ENCODE data around the gene ARHGAP33. TPM values are rescaled to one million over a fixed set of nuclear protein-coding genes. Genes with fewer than 3 reads are reported as not detected.

The ARHGAP33 gene
- polyA plus RNA-seq, 1 donor (not counting 4 experiments of a cell fraction or from before 2014, with no cell fraction given) = 0.49 TPM

GRCh38 chr19:35813043-35813890 is 37.9 kb downstream of the ARHGAP33 start:
- no peaks in the 10 kb centered on the region for H3K27me3 ChIP-seq (ENCODE audit: control insufficient read depth, extremely low read depth, insufficient read depth, low read length)
- no peak for DNase-seq (ENCODE audit: low read depth, low spot score)

DNA sequence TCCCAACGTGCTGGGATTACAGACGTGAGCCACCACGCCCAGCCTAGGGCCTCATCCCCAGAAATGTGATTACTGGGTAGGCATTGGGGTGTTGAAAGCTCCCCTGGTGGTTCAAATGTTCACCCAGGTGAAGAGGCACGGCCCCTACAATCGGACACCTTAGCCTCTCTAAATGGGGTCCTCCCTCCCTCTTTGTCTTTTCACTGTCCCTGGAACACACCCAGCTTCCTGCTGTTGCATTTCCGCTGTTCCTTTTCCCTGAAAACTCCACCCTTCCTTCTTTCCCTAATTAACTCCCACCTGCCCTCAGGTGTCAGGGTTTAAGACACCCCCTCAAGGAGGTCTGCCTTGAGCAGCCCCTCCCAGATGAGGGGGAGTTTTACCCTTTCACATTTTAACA is 40.9 kb downstream of the ARHGAP33 start:
- no peaks in the 10 kb centered on the region for H3K27me3 ChIP-seq (ENCODE audit: control insufficient read depth, extremely low read depth, insufficient read depth, low read length)
- H3K27ac ChIP-seq (ENCODE audit: control insufficient read depth, insufficient read depth, low read length) = no peak overlapping the region
- no peaks in the 10 kb centered on the region for H3K9me1 ChIP-seq (ENCODE audit: control insufficient read depth, extremely low read depth, insufficient read depth, low read length)
- no peak overlapping the region for H3K4me3 ChIP-seq (ENCODE audit: control insufficient read depth in 2 of 3, extremely low read depth in 1 of 3, insufficient read depth in 2 of 3, low read depth in 1 of 3, low read length in 3 of 3)
- DNase-seq (ENCODE audit: low read depth, low spot score) (no peak), FAIRE-seq (no peak)
- no peaks in the 10 kb centered on the region for H4K20me1 ChIP-seq (ENCODE audit: control insufficient read depth, extremely low read depth, insufficient read depth, low read length)
- H3K79me2 ChIP-seq (ENCODE audit: control insufficient read depth, insufficient read depth, low read length) = no peaks in the 10 kb centered on the region
- no peak overlapping the region for H2AFZ ChIP-seq (ENCODE audit: control insufficient read depth, low read length)
- H3K36me3 ChIP-seq (ENCODE audit: control insufficient read depth in 2 of 2, extremely low read depth in 1 of 2, insufficient read depth in 2 of 2, low read length in 2 of 2) = no peaks in the 10 kb centered on the region
- dilution Hi-C loops (cut with MboI; ENCODE audit: extremely low pct_ligation_motif_present, low sequenced_read_pairs) = no loop called here
- no peaks in the 10 kb centered on the region for H3K9me3 ChIP-seq (ENCODE audit: control insufficient read depth, low read depth, low read length)
- H3K4me1 ChIP-seq (ENCODE audit: control insufficient read depth, extremely low read depth, insufficient read depth, low read length) = no peaks in the 10 kb centered on the region
- no peak overlapping the region for H3K4me2 ChIP-seq (ENCODE audit: control insufficient read depth, extremely low read depth, insufficient read depth, low read depth, low read length)
- no peak overlapping the region for H3K9ac ChIP-seq (ENCODE audit: control insufficient read depth, extremely low read depth, insufficient read depth, low read length)
- no peak for TF ChIP-seq EZH2 (IDR thresholded peaks at IDR 0.05; ENCODE audit: low read length)
- TF ChIP-seq, protein P1, sequence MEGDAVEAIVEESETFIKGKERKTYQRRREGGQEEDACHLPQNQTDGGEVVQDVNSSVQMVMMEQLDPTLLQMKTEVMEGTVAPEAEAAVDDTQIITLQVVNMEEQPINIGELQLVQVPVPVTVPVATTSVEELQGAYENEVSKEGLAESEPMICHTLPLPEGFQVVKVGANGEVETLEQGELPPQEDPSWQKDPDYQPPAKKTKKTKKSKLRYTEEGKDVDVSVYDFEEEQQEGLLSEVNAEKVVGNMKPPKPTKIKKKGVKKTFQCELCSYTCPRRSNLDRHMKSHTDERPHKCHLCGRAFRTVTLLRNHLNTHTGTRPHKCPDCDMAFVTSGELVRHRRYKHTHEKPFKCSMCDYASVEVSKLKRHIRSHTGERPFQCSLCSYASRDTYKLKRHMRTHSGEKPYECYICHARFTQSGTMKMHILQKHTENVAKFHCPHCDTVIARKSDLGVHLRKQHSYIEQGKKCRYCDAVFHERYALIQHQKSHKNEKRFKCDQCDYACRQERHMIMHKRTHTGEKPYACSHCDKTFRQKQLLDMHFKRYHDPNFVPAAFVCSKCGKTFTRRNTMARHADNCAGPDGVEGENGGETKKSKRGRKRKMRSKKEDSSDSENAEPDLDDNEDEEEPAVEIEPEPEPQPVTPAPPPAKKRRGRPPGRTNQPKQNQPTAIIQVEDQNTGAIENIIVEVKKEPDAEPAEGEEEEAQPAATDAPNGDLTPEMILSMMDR (optimal IDR thresholded peaks at IDR 0.05 in 1 of 3, IDR thresholded peaks at IDR 0.05 in 1 of 3, conservative IDR thresholded peaks at IDR 0.05 in 1 of 3; ENCODE audit: extremely low read depth in 1 of 3, insufficient read depth in 2 of 3, low read length in 3 of 3) = no peak

More at GRCh38 chr19:35813043-35813890, 37.9 kb downstream of the ARHGAP33 start:
- Histone ChIP-seq H3K4me1 (ENCODE audit: control insufficient read depth, extremely low read depth, insufficient read depth, low read length) (no peaks in the 10 kb centered on the region), H2AFZ (ENCODE audit: control insufficient read depth, low read length) (no peak overlapping the region), H3K4me2 (ENCODE audit: control insufficient read depth, extremely low read depth, insufficient read depth, low read depth, low read length) (no peak overlapping the region), H3K27ac (ENCODE audit: control insufficient read depth, insufficient read depth, low read length) (no peak overlapping the region), H3K79me2 (ENCODE audit: control insufficient read depth, insufficient read depth, low read length) (no peaks in the 10 kb centered on the region), H3K4me3 (ENCODE audit: control insufficient read depth in 2 of 3, extremely low read depth in 1 of 3, insufficient read depth in 2 of 3, low read depth in 1 of 3, low read length in 3 of 3) (no peak overlapping the region), H3K9me3 (ENCODE audit: control insufficient read depth, low read depth, low read length) (no peaks in the 10 kb centered on the region), H3K9me1 (ENCODE audit: control insufficient read depth, extremely low read depth, insufficient read depth, low read length) (no peaks in the 10 kb centered on the region), H3K36me3 (ENCODE audit: control insufficient read depth in 2 of 2, extremely low read depth in 1 of 2, insufficient read depth in 2 of 2, low read length in 2 of 2) (no peaks in the 10 kb centered on the region), H3K9ac (ENCODE audit: control insufficient read depth, extremely low read depth, insufficient read depth, low read length) (no peak overlapping the region), H4K20me1 (ENCODE audit: control insufficient read depth, extremely low read depth, insufficient read depth, low read length) (no peaks in the 10 kb centered on the region)
- dilution Hi-C loops (cut with MboI; ENCODE audit: extremely low pct_ligation_motif_present, low sequenced_read_pairs) = no loop called here
- TF ChIP-seq, protein P1 (optimal IDR thresholded peaks at IDR 0.05 in 1 of 3, IDR thresholded peaks at IDR 0.05 in 1 of 3, conservative IDR thresholded peaks at IDR 0.05 in 1 of 3; ENCODE audit: extremely low read depth in 1 of 3, insufficient read depth in 2 of 3, low read length in 3 of 3) = no peak
- TF ChIP-seq EZH2 (IDR thresholded peaks at IDR 0.05; ENCODE audit: low read length) = no peak
- FAIRE-seq = no peak
